PC-3 (cell line): ENCODE measurements around the gene LIX1L.

Source experiments
- CTCF ChIP-seq: fragments of 300-600 bp; sonication (generic); conservative IDR thresholded peaks from 2 replicates; pipeline ENCODE4 v1.5.1; 2017; ENCODE audit warnings: antibody characterized with exemption, low read depth, mild to moderate bottlenecking, low read length
- EZH2phosphoT487 ChIP-seq: fragments of 300-600 bp; sonication (generic); IDR thresholded peaks from 2 replicates; pipeline ENCODE4 v1.6.1; 2018; ENCODE audit warnings: mild to moderate bottlenecking, antibody characterized with exemption, low read length, borderline replicate concordance

- TF ChIP-seq CTCF (no peak), EZH2phosphoT487 (no peak)
These were observed 39.4 kb downstream of the LIX1L start, which contains the start of gene PEX11B for GRCh38 chr1:145918144-145918991.
